Inflammatory macrophage (primary cell): ENCODE measurements around the gene SEC31A.
A peak's percentile ranks its signal among the peaks of the same experiment; 100 is the strongest.
"Not testable (repeated sequence)": the region's sequence is repeated elsewhere in the genome, so short reads cannot be mapped to it uniquely, and the experiment has no call there.

ENCODE experiments used
- DNase-seq, 2 donors: peaks; one replicate each; pipeline ENCODE4 v3.0.0-alpha.2; 2020 to 2022

SEC31A gene

DNA sequence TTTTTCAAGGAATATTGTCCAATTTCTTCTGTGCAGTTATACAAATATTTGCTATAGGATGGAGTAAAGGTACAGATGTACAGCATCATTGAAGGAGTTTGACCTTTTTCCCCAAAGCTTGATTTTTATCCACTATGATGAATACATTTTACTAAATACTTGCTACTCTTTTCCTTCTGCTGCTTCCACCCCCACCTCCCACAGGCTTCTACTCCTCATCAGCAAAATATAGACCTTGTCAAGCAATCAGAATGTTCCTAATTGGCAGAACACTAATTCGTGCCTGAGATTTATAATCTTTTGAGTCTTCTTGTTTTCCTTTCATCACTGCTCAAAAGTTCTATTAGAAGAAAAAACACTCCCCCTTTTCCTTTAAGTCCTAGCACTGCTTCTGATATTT is 5.8 kb upstream of the SEC31A start:
- no peak for DNase-seq

DNA sequence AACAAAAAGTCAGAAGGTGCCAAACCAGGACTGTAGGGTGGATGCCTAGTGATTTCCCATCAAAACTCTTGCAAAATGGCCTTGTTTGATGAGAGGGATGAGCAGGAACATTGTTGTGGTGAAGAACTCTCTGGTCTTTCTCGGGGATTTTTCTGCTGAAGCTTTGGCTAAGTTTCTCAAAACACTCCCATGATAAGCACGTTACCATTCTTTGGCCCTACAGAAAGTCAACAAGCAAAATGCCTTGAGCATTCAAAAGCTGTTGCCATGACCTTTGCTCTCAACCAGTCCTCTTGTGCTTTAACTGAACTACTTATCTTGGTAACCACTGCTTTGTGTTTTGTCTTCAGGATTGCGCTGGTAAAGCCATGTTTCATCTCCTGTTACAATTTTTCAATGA is 3.0 kb upstream of the SEC31A start:
- DNase-seq: no peak

DNA sequence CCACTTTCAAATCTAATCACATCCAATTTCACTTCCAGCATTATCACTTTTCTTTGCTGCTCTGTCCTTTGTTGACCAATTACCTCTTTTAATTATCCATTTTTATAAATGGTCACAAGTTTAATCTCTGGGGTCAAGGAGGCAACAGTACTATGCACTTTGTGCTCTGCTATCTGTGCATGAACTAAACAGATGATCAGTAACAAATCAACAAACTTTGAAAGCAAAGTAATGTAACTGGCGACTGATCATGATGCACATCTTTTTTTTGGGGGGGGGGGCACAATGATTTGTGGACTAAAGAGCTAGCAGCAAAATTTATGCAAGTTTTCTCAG is 1.5 kb upstream of the SEC31A start:
- DNase-seq: no peak

DNA sequence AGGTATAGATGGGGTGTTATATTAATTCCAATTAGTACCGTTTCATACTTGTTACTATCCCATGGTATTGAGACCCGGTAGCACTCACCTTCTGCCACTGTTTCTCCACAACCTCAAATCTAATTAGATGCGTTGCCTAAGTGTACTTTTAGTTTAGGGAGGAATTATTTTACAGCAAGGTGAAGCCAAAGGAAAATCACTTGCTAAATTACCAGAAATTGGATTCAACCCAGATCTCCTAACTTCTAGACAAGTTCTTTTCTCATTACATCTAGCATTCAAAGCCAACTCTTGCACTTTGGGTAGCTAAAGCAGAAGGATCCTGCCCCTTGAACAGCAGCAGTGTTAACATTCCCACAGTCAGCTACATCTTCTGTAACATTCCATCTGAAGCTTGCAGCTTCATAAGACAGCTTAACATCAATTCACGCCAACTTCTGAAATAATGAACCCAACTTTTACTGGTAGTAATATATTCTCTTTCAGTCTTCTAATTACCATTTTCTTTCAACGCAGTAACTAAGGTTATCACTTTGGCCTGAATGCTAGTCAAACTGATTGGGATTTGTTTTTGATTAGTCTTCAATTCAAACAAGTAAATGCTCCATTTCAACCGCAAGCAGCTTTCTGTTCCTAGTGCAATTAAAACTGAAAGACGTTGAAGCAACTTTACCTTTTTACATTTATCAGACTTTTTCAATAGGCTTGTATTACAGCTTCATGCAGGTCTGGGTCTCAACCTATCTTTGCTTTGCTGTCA is 934 bp upstream of the SEC31A start:
- DNase-seq: no peak

DNA sequence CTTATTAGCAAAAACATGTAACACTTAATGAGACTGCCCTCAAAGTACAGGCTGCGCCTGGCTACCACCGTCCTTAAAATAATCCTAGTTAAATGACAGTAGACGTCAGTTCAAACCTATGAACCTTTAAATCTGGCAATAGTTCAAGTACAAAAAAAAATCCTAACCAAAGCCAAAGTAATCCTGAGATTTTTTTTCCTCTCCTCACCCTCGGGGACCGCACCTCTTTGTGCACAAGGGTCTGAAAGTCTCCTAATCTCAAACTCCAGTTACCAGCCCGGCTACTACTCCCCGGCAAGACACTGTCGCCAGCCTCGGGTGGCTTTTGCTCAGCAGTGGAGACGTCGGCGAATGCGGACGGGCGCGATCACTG is 439 bp downstream of the SEC31A start:
- DNase-seq: no peak

DNA sequence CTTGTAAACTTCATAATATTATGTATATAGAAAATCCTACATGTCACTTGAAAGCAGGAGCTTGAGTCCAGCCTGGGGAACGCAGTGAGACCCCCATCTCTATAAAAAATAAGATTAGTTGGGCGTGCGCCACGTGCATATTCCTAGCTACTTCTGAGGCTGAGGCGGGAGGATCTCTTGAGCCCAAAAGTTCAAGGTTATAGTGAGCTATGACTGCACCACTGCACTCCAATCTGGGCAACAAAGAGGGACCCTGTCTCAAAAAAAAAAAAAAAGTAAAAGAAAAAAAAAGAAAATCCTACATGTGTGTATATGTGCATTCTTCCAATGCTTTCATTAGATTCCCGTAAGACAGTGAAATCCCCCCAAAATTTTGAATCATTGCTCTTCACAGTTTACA is 1.7 kb downstream of the SEC31A start:
- no peak for DNase-seq

DNA sequence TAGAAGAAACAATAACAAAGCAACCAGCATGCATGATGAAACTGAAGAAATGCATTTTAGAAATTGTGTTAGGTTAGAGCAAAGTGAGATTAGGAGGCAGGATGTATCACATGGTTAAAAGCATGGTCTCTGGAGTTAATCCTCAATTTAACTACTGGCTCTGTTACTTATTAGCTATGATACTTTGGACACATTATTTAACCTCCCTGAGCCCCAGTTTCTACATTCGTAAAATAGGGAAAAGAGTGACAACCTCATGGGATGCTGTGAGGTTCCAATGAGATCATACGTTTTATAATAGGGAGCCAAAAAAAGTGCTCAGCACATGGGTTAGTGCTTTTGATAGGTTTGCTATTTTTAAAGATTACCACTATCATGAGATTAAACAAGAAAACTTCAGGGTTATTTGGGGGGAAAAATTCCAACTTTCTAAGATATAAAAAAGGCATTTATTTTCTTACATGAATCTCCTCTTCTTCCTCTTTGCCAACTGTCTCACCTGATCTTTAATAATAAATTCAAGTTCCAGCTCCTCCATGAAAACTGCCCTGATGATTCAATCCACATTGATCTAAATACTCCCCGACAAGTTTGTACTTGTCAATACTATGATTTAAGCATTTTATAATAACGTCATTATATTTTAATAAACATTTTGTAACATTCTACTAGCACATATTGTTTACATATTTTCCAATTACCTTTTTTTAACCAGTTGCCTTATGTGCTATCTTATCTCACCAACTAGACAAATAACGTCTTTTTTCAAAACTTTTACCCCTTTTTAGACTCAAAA is 4.6 kb downstream of the SEC31A start:
- no peak for DNase-seq

DNA sequence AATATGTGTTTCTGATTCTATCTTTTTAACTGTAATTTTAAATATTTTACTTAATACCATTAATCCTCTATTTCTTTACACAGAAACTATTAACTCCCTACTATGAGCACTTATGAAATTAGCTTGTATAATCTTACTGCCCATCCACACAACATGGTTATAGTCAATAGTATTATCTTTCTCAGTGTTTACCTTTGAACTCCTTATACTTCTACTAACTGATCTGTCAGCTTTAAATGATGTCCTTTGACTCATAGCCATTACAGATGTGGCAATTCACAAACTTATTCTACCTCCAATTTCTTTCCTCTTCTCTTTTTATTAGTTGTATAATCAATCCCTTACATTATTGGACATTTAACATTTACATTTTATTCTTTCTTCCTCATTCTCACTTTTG is 5.5 kb downstream of the SEC31A start:
- no peak for DNase-seq

DNA sequence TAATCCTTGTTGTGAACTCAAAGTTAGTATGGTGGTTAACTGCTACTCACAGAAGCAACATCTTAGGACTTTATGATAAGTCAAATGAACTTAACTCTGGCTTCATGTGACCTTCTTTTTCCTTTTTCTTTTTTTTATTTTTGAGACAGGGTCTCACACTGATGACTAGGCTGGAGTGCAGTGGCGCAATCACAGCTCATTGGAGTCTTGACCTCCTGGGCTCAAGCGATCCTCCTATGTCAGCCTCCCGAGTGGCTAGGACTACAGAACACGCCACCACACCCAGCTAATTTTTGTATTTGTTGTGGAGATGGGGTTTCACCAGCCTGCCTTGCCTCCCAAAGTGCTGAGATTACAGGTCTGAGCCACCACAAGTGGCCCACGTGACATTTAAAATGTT is 22.4 kb downstream of the SEC31A start:
- DNase-seq: no peak

DNA sequence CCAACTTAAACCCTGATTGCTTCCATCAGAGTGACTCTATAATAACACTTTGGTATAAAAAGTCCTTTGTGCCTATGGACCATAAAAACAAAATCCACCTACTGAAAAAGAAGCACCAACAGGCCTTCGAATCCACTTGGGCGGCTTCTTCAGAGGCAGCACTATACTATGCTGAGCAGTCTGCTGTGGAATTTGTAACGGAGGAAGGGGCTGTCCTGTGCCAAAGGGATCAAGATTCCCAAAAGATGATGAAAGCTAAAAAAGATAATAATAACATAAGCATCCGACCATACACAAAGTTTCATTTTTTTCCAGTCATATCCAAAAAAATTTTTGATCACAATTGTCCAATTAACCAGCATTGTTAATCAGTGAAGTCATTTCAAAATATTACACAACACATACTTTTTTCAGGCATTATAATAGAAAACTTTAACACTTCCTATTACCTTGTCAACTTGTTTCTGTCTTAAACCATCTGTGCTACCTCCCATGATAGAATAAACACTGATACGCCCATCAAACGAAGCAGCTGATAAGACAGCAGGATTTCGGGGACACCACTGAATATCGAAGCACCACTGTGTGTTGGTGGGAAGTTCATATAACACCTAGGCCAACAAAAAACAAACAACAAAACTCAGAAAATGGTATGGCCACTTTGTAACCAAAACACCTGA is 24.1 kb downstream of the SEC31A start:
- no peak for DNase-seq

DNA sequence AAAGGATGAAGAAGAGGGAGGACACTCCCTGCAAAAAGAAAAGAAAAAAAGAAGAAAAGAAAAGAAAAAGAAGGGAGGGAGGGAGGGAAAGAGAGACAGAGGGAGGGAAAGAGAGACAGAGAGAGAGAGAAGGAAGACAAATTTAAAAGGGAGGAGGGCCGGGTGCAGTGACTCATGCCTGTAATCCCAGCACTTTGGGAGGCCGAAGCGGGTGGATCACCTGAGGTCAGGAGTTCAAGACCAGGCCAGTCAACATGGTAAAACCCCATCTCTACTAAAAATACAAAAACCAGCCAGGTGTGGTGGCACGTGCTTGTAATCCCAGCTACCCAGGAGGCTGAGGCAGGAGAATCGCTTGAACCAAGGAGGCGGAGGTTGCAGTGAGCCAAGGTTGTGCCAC is 24.9 kb downstream of the SEC31A start:
- not testable (repeated sequence) for DNase-seq

DNA sequence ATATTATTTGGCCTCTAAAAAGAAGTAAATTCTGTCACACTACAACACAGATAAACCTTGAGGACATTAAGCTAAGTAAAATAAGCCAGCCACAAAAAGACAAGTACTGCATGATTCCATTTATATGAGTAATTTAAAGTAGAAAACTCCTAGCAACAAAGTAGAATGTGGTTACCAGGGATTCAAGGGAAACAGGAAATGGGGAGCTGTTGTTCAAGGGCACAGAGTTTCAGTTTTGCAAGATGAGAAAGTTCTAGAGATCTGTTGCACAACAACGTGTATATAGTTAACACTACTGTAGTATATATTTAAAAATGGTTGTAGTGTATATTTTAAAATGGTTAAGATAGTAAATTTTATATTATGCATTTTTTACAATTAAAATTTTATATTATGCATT is 25.4 kb downstream of the SEC31A start:
- peak; percentile 70 to 87 for DNase-seq

DNA sequence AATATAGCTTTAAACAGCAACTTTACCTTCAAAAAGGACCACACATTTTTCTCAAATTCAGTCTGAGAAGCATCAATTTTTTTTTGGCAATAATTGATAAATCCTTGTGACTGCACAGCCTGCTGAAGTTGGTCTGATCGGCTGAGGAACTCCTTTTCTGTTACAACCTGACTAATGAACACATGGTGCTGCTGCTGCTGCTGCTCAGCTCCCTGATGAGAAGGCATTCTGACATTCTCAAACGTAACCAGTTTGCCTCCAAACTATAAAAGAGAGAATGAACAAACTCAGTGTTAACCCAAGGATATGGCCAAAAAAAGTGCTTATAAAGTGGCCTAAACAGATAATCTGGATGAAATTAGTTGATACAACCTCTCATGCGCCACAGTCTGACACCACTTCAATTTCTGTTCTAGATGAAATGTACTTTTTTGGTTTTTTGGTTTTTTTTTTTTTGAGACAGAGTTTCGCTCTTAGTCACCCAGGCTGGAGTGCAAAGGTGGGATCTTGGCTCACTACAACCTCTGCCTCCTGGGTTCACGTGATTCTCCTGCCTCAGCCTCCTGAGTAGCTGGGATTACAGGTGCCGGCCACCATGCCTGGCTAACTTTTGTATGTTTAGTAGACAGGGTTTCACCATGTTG is 26.5 kb downstream of the SEC31A start:
- DNase-seq: no peak

DNA sequence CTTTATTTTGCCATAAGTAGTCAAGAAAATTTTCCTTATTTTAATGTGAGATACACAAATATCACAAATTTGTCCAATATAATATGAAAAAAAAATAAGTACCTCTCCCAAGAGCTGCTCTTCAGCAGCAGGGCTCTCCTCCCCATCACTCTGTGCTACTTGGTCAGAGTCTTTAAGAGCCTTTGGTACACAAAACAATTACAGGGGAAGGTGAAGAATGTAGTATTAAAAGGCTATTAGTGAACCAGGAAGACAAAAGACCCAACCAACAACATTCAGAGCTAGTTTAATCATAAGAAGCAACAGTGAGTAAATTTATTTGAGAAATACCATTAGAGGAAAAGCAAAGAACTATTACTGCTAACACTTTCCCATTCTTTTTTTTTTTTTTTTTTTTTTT is 29.4 kb downstream of the SEC31A start:
- DNase-seq: no peak

DNA sequence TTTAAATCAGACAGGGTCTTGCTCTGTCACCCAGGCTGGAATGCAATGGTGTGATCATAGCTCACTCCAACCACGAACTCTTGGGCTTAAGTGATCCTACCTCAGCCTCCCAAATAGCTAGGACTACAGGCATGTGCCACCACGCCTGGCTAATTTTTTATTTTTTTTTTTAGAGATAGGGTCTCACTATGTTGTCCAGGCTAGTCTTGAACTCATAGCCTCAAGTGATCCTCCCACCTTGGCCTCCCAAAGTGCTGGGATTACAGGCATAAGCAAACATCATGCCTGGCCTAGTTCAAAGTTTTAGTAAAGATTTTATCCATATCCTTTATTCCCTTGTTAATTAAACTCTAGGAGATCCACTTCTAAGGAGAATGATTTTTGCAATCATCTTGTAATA is 30.5 kb downstream of the SEC31A start:
- DNase-seq: not testable (repeated sequence)

DNA sequence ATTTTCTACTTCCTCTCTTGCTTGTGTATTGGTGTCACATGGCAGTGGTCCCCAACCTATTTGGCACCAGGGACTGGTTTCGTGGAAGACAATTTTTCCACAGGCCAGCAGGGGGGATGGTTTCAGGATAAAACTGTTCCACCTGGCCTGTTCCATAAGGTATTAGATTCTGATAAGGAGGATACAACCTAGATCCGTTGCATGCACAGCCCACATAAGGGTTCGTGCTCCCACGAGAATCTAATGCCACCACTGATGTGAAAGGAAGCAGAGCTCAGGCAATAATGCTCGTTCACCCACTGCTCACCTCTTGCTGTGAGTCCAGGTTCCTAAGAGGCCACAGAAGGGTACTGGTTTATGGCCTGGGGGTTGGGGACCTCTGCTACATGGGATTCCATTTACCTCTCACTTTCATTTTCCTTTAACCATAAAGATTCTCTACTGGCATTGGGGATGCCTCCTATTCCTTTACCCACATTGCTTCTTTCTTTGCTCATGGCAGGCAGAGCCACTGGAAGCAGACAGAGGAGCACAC is 38.1 kb downstream of the SEC31A start:
- DNase-seq: no peak

DNA sequence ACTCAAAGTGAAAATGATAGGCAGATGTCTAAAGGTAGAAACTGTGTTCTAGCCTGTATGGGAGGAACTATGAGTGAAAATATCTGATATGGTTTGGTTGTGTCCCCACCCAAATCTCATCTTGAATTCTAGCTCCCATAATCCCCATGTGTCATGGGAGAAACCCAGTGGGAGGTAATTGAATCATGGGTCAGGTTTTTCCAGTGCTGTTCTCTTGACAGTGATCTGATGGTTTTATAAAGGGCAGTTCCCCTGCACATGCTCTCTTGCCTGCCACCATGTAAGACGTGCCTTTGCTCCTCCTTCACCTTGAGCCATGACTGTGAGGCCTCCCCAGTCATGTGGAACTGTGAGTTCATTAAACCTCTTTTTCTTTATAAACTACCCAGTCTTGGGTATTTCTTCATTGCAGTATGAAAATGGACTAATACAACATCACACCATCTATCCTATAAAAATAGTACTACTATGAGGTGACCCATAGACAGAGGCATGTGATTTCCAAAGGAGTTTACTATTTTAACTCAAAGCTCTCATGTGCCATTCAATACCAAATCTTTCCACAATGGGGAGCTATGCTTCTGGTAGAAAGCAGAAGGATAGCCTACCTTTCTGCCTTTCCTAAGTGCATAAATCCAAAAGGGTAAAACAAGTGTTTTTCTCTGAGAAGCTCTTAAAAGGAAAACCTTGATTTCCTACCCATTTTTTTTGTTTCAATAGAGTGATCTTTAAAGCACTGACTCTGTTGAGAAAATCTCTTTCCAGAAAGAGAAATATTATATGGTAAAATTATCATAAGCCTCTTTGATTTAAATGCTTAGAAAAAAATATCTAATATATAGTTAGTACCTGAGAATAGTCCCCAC is 38.8 kb downstream of the SEC31A start:
- peak; percentile 15 to 48 for DNase-seq

DNA sequence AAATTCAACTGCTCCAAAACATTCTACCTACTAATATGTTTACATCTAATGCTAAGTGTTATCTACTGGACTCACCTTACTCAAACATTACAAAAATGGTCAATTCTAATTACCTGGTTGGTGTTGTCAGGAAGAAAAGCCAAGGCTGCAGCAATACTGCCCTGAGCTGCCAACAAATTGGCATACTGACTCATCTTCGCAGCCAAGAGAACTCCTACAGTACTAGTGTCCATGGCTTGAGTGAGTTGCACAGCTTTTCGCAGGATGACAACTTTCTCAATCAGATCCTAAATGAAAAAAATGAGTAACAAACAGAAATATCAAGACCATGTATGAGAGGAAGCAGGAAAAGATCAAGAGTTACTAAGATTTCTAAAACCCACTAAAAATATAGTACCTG is 39.6 kb downstream of the SEC31A start:
- DNase-seq: no peak

DNA sequence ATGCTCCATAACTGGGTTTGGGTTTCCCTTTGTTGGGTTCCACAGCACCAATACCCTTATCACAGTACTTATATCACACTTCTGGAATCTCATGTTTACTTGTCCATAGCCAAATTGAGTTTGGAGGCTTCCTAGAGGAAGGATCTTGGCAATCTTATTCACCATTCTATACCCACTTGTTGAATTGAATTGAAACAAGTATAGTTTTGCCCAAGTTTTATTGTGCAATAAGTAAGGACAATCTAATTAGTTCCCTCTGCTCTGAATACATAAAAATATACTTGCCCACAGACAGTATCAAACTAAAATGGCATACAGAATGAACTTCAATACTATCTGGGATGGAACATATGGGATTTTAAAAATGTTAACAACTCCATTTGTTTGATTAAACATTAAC is 40.3 kb downstream of the SEC31A start:
- no peak for DNase-seq

DNA sequence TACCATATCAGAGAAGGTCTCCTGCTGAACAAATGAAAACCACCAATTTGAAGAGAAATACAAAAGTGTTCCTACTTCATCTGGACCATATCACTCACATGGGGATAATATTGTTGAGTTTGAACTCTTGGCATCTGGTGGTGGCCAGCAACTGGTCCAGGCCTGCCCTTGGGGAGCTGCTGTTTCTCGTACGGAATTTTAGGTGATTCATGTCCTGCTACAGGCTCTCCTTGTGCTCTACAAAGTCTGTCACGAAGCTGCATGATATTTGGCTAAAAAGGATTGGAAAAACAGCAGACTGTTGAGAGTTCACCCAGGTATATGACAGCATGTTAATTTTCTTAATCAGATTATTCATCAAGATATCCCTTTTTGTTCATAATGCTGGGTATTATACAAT is 42.2 kb downstream of the SEC31A start:
- no peak for DNase-seq

DNA sequence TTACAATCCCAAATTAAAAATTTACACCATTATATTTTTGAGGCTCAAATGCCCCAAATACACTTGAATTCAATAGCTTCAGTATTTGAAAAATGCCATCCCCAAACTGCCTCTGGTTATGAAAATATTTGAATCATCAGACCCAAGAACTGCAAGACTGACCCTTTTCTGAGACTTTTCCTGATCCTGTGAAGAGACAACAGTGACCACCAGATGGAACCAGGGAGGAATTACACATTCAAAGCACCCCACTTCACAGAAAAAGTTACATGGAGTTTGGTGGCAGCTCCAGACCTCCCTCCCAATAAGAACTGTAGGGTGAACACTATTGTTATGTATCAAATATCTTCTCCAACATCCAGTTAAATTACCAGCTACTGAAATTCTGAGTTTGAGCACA is 48.4 kb downstream of the SEC31A start:
- DNase-seq: no peak

DNA sequence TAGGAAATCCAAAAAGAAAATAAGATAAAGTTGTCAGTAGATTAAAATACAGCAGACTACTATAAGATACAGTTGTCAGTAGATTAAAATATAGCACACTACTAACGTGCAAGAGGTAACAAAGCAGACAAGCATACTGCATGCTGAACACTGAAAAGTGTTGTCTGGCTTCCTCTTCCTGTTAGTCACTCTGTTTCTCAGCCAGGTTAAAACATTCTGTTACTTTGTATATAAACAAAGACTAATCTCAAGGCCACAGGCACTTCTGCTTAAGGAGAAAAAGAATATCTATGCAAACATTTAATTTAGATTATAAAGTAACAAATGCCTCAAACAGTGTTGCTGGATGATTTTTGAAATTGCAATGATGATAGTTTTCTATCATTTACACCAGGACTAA is 51.3 kb downstream of the SEC31A start:
- no peak for DNase-seq
